SHP77 treated with DMSO at 0.1 percent for 48 hours (cell line): ENCODE results near the gene CHID1.

Source experiments
- DNase-seq: peaks from one replicate; lab custom pipeline; 2025; lab: John Stamatoyannopoulos, UW

Gene CHID1

DNA sequence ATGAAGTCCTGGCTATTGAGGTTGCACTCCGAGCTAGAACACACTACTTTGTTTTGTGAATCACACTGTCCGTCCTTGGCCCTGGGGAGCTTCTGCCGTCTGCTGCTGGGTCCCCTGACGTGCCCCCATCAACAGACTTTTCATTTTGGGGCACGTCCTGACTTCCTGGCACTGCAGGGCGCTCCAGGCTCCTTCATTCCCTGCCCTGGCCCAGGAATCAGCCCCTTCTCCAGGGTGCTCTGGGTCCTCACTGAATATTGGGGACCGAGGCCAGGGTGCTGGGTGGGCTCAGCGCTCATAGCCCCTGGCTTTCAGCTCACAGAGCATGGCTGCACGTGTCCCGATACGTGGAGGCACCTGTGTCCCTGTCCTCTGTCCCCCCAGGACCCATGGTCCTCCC is 45.7 kb downstream of the CHID1 start:
- DNase-seq, result no peak

GRCh38 chr11:863910-864827 is 46.4 kb downstream of the CHID1 start:
- no peak for DNase-seq

DNA sequence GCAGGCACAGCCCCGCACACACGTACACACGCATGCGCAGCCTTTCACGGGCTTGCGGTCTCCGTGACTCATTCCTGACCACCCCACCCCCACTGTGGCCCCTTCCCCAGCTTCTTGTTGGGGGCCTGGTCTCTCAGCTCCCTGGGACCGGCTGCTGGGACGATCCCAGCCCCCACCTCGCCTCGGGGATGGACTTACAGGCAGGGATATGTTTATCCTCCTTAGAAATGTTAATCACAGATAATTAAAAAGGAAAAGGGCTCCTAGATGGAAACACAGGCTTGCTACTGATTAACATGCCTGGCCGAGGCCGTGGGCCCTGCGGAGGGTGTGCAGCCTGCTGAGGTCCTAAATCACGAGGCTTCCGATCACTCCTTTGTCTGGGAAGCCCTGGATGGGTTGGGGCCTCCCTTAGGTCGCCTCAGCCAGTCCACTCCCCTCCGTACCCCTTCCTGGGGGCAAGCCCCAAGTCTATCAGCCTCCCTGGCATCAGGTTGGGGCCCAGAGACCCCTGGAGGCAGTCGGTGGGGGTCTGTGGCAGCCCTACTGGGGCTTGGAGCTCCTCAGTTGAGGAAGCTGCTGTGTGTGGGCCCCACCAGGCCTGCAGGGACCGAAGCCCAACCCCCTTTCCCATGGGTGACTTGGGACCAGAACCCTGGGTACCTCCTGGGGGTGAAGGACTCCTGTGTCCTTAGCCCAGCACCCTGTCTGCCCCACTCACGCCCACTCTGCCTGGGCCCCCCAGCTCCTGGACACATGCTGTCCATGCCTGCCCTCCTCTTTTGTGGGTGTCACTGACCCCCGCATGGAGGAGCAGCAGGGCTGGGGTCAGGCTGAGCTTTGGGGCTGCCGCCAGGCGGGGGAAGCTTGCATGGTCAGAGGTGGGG is 47.3 kb downstream of the CHID1 start:
- no peak for DNase-seq

GRCh38 chr11:862696-863022 is 48.0 kb downstream of the CHID1 start:
- DNase-seq, result no peak

GRCh38 chr11:862081-862661 is 48.4 kb downstream of the CHID1 start:
- no peak for DNase-seq

- DNase-seq, result no peak
Observed at GRCh38 chr11:861105-861479, 49.5 kb downstream of the CHID1 start.

- DNase-seq, result no peak
Observed at GRCh38 chr11:860234-861104, 50.1 kb downstream of the CHID1 start.

GRCh38 chr11:859394-860131 is 51.0 kb downstream of the CHID1 start:
- no peak for DNase-seq

DNA sequence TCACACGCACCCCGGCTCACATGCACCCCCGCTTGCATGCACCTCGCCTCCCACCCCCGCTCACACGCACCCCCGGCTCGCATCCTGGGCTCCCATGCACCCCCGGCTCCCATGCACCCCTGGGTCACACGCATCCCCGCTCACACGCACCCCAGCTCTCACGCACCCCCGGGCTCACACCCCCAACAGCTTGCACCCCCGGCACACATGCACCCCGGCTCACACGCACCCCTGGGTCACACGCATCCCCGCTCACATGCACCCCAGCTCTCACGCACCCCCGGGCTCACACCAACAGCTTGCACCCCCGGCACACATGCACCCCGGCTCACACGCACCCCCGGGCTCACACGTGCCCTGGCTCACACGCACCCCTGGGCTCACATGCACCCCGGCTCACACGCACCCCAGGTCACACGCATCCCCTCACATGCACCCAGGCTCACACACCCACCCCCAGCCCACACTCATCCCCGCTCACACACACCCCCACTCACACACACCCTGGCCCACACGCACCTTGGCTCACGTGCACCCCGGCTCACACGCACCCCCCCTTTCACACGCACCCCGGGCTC is 51.8 kb downstream of the CHID1 start:
- no peak for DNase-seq

GRCh38 chr11:858053-858761 is 52.4 kb downstream of the CHID1 start:
- no peak for DNase-seq

- DNase-seq, result no peak
Observed at GRCh38 chr11:856397-856796, 54.2 kb downstream of the CHID1 start.

GRCh38 chr11:855796-856195 is 54.8 kb downstream of the CHID1 start:
- DNase-seq, result no peak

DNA sequence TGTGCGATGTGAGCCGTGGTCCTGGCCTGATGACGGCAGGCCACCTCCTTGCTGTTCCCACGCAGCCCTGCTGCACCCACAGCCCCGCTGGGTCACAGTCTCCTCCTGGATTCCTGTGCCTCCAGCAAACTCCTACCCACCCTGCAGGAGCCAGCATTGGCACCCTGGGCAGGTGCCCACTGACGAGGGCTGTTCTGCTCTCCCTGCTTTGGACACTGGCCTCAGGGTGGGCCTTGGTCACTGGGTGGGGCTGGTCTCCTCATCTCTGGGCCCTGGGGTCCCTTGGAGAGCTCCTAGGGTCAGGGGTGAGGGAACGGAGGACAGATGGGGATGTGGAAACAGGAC is 55.3 kb downstream of the CHID1 start:
- DNase-seq, result no peak

GRCh38 chr11:854601-855329 is 55.8 kb downstream of the CHID1 start:
- no peak for DNase-seq

- DNase-seq, result no peak
Observed at GRCh38 chr11:853682-854448, 56.7 kb downstream of the CHID1 start.

GRCh38 chr11:852762-853161 is 57.8 kb downstream of the CHID1 start:
- DNase-seq, result no peak

DNA sequence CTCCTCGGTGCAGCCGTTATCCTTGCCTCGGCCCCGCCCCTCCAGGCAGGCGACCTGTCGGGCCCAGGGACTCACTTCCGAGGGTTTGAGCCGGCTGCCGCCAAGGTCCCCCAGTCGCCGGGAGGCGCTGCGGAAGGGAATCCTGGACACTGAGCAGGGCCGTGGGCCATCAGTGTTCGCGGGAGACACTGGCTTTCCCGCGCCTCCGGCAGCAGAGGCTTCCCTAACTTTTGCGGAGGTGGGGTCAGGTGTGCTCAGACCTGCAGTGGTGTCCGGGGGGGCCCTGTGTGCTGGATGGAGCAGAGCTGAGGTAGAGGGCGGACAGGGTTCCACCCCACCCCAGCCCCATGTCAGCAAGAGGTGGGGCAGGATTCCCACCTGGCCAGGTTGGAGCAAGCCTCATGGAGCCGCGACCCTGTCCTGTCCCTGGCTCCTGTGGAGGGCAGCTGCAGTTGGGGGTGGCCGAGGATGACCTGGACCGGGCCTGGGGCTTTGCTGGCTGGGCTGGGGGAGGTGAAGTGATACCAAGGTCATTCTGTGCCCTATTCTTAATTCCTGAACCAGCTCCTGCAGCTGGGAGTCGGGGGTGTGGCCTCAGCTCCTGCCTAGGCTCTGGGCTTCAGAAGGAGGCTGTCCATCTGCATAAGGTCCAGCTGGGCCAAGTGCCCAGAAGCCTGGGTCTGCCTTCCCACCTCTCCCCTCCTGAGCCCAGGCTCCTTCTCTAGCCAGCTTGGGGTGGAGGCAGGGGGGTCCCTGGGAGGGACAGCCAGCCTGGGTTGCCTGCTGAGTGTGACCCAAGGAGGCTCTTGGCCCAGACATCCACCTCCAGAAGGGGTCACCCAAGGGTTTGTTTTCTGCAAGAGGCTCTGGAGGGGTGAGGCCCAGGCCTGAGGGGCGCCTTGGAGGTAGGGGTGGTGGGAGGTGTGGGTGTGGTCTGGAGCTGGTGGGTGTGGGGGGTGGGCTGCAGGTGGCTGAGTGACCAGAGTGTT is 59.5 kb downstream of the CHID1 start:
- DNase-seq, result no peak
